Measurements from ENCODE around the gene USP3. TPM values are rescaled to one million over a fixed set of nuclear protein-coding genes. Genes with fewer than 3 reads are reported as not detected.
A peak's percentile ranks its signal among the peaks of the same experiment; 100 is the strongest.

Gene USP3
- polyA plus RNA-seq, 4 donors, result 24.7 to 36.1 (median 28.9) TPM

- Histone ChIP-seq H3K36me3 (ENCODE audit: control insufficient read depth in 3 of 3, insufficient read depth in 2 of 3, low read depth in 1 of 3, low read length in 3 of 3) (no peaks in the 10 kb centered on the region), H3K9me3 (ENCODE audit: control insufficient read depth in 2 of 2, insufficient read depth in 1 of 2, low read depth in 1 of 2, low read length in 1 of 2) (no peaks in the 10 kb centered on the region), H3K27ac (ENCODE audit: low read depth in 1 of 3, low read length in 2 of 3) (peak overlapping the region; percentile 98 to 99 (median 98)), H3K4me1 (ENCODE audit: control insufficient read depth in 3 of 3, insufficient read depth in 2 of 3, low read depth in 1 of 3, low read length in 2 of 3) (peaks cover 7 to 45% (median 22%) of the 10 kb centered on the region in 3 donors), H3K27me3 (ENCODE audit: control insufficient read depth in 3 of 3, insufficient read depth in 3 of 3, low read length in 3 of 3) (no peaks in the 10 kb centered on the region), H3K4me3 (ENCODE audit: low read depth in 1 of 3, low read length in 3 of 3) (peak overlapping the region; percentile 24 to 98 (median 66))
- 0 to 1% (median 1%) methylated on average over 28 of the region's 28 CpGs for WGBS, 3 donors
- DNase-seq, result peak; percentile 89 to 93
- FAIRE-seq, result no peak
Measured at GRCh38 chr15:63503739-63504246, 600 bp upstream of the USP3 start.

- no peaks in the 10 kb centered on the region for H3K36me3 ChIP-seq (ENCODE audit: control insufficient read depth in 3 of 3, insufficient read depth in 2 of 3, low read depth in 1 of 3, low read length in 3 of 3)
- H3K4me3 ChIP-seq (ENCODE audit: low read depth in 1 of 3, low read length in 3 of 3), result peak overlapping the region; percentile 88 to 98 (median 96)
- peaks cover 7 to 49% (median 22%) of the 10 kb centered on the region in 3 donors for H3K4me1 ChIP-seq (ENCODE audit: control insufficient read depth in 3 of 3, insufficient read depth in 2 of 3, low read depth in 1 of 3, low read length in 2 of 3)
- H3K27me3 ChIP-seq (ENCODE audit: control insufficient read depth in 3 of 3, insufficient read depth in 3 of 3, low read length in 3 of 3), result no peaks in the 10 kb centered on the region
- H3K9me3 ChIP-seq (ENCODE audit: control insufficient read depth in 2 of 2, insufficient read depth in 1 of 2, low read depth in 1 of 2, low read length in 1 of 2), result no peaks in the 10 kb centered on the region
- WGBS, 3 donors, result 0 to 1% (median 0%) methylated on average over 39 to 79 of the region's 79 CpGs
- peak; percentile 80 to 82 for DNase-seq
- FAIRE-seq, result no peak
- H3K27ac ChIP-seq (ENCODE audit: low read depth in 1 of 3, low read length in 2 of 3), result peak overlapping the region; percentile 92 to 98 (median 98)
Measured at GRCh38 chr15:63504979-63505841, 817 bp downstream of the USP3 start.

GRCh38 chr15:63505842-63506222, 1.4 kb downstream of the USP3 start:
- Histone ChIP-seq H3K36me3 (ENCODE audit: control insufficient read depth in 3 of 3, insufficient read depth in 2 of 3, low read depth in 1 of 3, low read length in 3 of 3) (no peaks in the 10 kb centered on the region), H3K27me3 (ENCODE audit: control insufficient read depth in 3 of 3, insufficient read depth in 3 of 3, low read length in 3 of 3) (no peaks in the 10 kb centered on the region), H3K9me3 (ENCODE audit: control insufficient read depth in 2 of 2, insufficient read depth in 1 of 2, low read depth in 1 of 2, low read length in 1 of 2) (no peaks in the 10 kb centered on the region), H3K27ac (ENCODE audit: low read depth in 1 of 3, low read length in 2 of 3) (peak overlapping the region; percentile 92 to 98 (median 98)), H3K4me3 (ENCODE audit: low read depth in 1 of 3, low read length in 3 of 3) (peak overlapping the region; percentile 88 to 98 (median 96)), H3K4me1 (ENCODE audit: control insufficient read depth in 3 of 3, insufficient read depth in 2 of 3, low read depth in 1 of 3, low read length in 2 of 3) (peaks cover 9 to 42% (median 22%) of the 10 kb centered on the region in 3 donors)
- WGBS, 3 donors, result 2 to 13% (median 5%) methylated on average over 8 of the region's 8 CpGs
- DNase-seq (no peak), FAIRE-seq (no peak)

- 16 to 53% (median 30%) methylated on average over 8 of the region's 8 CpGs for WGBS, 3 donors
- Histone ChIP-seq H3K9me3 (ENCODE audit: control insufficient read depth in 2 of 2, insufficient read depth in 1 of 2, low read depth in 1 of 2, low read length in 1 of 2) (no peaks in the 10 kb centered on the region), H3K4me1 (ENCODE audit: control insufficient read depth in 3 of 3, insufficient read depth in 2 of 3, low read depth in 1 of 3, low read length in 2 of 3) (peaks cover 9 to 36% (median 19%) of the 10 kb centered on the region in 3 donors), H3K27ac (ENCODE audit: low read depth in 1 of 3, low read length in 2 of 3) (peak overlapping the region in 1 of 3 donors; percentile 1), H3K4me3 (ENCODE audit: low read depth in 1 of 3, low read length in 3 of 3) (peak overlapping the region in 1 of 3 donors; percentile 98), H3K27me3 (ENCODE audit: control insufficient read depth in 3 of 3, insufficient read depth in 3 of 3, low read length in 3 of 3) (no peaks in the 10 kb centered on the region), H3K36me3 (ENCODE audit: control insufficient read depth in 3 of 3, insufficient read depth in 2 of 3, low read depth in 1 of 3, low read length in 3 of 3) (no peaks in the 10 kb centered on the region)
- FAIRE-seq, result no peak
- DNase-seq, result peak; percentile 52 to 54
Measured at GRCh38 chr15:63506537-63507035, 2.2 kb downstream of the USP3 start.

GRCh38 chr15:63507878-63508818, 3.8 kb downstream of the USP3 start:
- H3K4me1 ChIP-seq (ENCODE audit: control insufficient read depth in 3 of 3, insufficient read depth in 2 of 3, low read depth in 1 of 3, low read length in 2 of 3), result peaks cover 7 to 21% (median 9%) of the 10 kb centered on the region in 3 donors
- no peak for FAIRE-seq

GRCh38 chr15:63509056-63509954, 4.9 kb downstream of the USP3 start:
- H3K4me1 ChIP-seq (ENCODE audit: control insufficient read depth in 3 of 3, insufficient read depth in 2 of 3, low read depth in 1 of 3, low read length in 2 of 3), result peaks cover 9 to 15% (median 11%) of the 10 kb centered on the region in 3 donors
- no peak for FAIRE-seq

More at GRCh38 chr15:63507878-63508818, 3.8 kb downstream of the USP3 start:
- 14 to 23% (median 22%) methylated on average over 2 of the region's 2 CpGs for WGBS, 3 donors
- H3K9me3 ChIP-seq (ENCODE audit: control insufficient read depth in 2 of 2, insufficient read depth in 1 of 2, low read depth in 1 of 2, low read length in 1 of 2), result no peaks in the 10 kb centered on the region
- no peak overlapping the region for H3K4me3 ChIP-seq (ENCODE audit: low read depth in 1 of 3, low read length in 3 of 3)
- no peaks in the 10 kb centered on the region for H3K27me3 ChIP-seq (ENCODE audit: control insufficient read depth in 3 of 3, insufficient read depth in 3 of 3, low read length in 3 of 3)
- DNase-seq, result no peak
- H3K36me3 ChIP-seq (ENCODE audit: control insufficient read depth in 3 of 3, insufficient read depth in 2 of 3, low read depth in 1 of 3, low read length in 3 of 3), result no peaks in the 10 kb centered on the region
- no peak overlapping the region for H3K27ac ChIP-seq (ENCODE audit: low read depth in 1 of 3, low read length in 2 of 3)

GRCh38 chr15:63509955-63510940, 5.9 kb downstream of the USP3 start:
- H3K36me3 ChIP-seq (ENCODE audit: control insufficient read depth in 3 of 3, insufficient read depth in 2 of 3, low read depth in 1 of 3, low read length in 3 of 3), result no peaks in the 10 kb centered on the region
- no peak overlapping the region for H3K27ac ChIP-seq (ENCODE audit: low read depth in 1 of 3, low read length in 2 of 3)
- 8 to 25% (median 16%) methylated on average over 5 of the region's 5 CpGs for WGBS, 3 donors
- no peaks in the 10 kb centered on the region for H3K9me3 ChIP-seq (ENCODE audit: control insufficient read depth in 2 of 2, insufficient read depth in 1 of 2, low read depth in 1 of 2, low read length in 1 of 2)
- no peak for DNase-seq
- H3K4me1 ChIP-seq (ENCODE audit: control insufficient read depth in 3 of 3, insufficient read depth in 2 of 3, low read depth in 1 of 3, low read length in 2 of 3), result peaks cover 10 to 15% (median 11%) of the 10 kb centered on the region in 3 donors
- H3K4me3 ChIP-seq (ENCODE audit: low read depth in 1 of 3, low read length in 3 of 3), result no peak overlapping the region
- no peak for FAIRE-seq
- no peaks in the 10 kb centered on the region for H3K27me3 ChIP-seq (ENCODE audit: control insufficient read depth in 3 of 3, insufficient read depth in 3 of 3, low read length in 3 of 3)

More at GRCh38 chr15:63509056-63509954, 4.9 kb downstream of the USP3 start:
- H3K36me3 ChIP-seq (ENCODE audit: control insufficient read depth in 3 of 3, insufficient read depth in 2 of 3, low read depth in 1 of 3, low read length in 3 of 3), result no peaks in the 10 kb centered on the region
- H3K27me3 ChIP-seq (ENCODE audit: control insufficient read depth in 3 of 3, insufficient read depth in 3 of 3, low read length in 3 of 3), result no peaks in the 10 kb centered on the region
- no peak for DNase-seq
- no peak overlapping the region for H3K4me3 ChIP-seq (ENCODE audit: low read depth in 1 of 3, low read length in 3 of 3)
- no peak overlapping the region for H3K27ac ChIP-seq (ENCODE audit: low read depth in 1 of 3, low read length in 2 of 3)
- 19 to 48% (median 32%) methylated on average over 6 of the region's 6 CpGs for WGBS, 3 donors
- no peaks in the 10 kb centered on the region for H3K9me3 ChIP-seq (ENCODE audit: control insufficient read depth in 2 of 2, insufficient read depth in 1 of 2, low read depth in 1 of 2, low read length in 1 of 2)
